GM12801 (cell line): ENCODE data around the gene ANKRD12.

Experiments used
- CTCF ChIP-seq: IDR thresholded peaks from one replicate; pipeline ENCODE4 v1.5.1; 2011; ENCODE audit warnings: control low read depth; ENCODE audit not compliant: insufficient read length; ENCODE audit errors: extremely low read depth

The ANKRD12 gene

GRCh38 chr18:9204659-9205058 is 68.1 kb downstream of the ANKRD12 start:
- TF ChIP-seq CTCF: no peak

- TF ChIP-seq CTCF: no peak
Observed at GRCh38 chr18:9206421-9206820, 69.8 kb downstream of the ANKRD12 start.

- TF ChIP-seq CTCF: no peak
Observed at GRCh38 chr18:9209279-9209678, 72.7 kb downstream of the ANKRD12 start.

GRCh38 chr18:9210966-9211365 is 74.4 kb downstream of the ANKRD12 start:
- no peak for TF ChIP-seq CTCF

GRCh38 chr18:9211955-9212354 is 75.4 kb downstream of the ANKRD12 start:
- TF ChIP-seq CTCF: no peak

- TF ChIP-seq CTCF: no peak
Observed at GRCh38 chr18:9215221-9215933, 78.8 kb downstream of the ANKRD12 start.

GRCh38 chr18:9216459-9216858 is 79.9 kb downstream of the ANKRD12 start:
- no peak for TF ChIP-seq CTCF
